Limb (tissue), 2 donors: ENCODE measurements around the gene NR2C2AP.

Experiments
- DNase-seq, 2 donors: peaks; one replicate each; pipeline ENCODE4 v3.0.0-alpha.2; 2016; ENCODE audit errors: extremely low spot score in 2 of 2

NR2C2AP gene

DNA sequence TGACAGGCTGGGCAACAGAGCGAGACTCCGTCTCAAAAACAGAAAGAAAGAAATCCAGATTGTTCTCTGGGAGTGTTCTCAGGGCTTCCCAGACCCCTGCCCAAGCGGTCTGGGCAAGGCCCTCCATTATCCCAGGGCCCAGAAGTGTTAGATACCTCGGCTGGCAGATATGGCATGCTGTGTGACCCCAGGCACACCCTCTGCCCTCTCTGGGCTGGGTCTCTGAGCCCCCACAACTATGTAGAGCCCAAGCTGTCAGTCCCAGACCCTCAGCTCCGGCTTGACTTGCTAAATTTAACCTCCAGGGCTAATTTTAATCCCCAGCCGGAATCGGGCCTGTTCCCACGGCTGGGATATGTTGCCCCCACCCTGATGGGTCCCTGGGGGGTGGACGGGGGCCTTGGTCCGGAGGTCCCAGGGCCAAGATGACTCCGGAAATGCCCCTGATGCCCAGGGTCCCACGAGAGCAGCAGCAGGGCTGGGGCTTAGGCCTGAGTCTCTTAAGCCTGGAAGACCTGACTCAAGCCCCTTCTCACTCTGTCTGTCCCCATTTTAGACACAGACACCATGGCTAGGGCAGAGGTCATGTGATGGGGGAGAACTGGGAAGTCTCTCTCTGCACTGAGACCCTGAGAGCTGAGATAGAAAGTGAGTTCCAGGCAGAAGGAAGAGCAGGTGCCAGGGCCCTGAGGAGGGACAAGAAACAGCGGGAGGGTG, 50.4 kb downstream of the NR2C2AP start:
- DNase-seq: no peak

- DNase-seq: no peak
Observed at GRCh38 chr19:19151418-19151817, 51.8 kb downstream of the NR2C2AP start.
